GM12891 (cell line): Measurements from ENCODE around the gene TPM1.

Source experiments
- POLR2A ChIP-seq: IDR thresholded peaks from 2 replicates; pipeline ENCODE4 v1.6.1; 2011; ENCODE audit warnings: low read depth, low read length, control low read depth
- POLR2AphosphoS5 ChIP-seq: IDR thresholded peaks from 2 replicates; pipeline ENCODE4 v1.6.1; 2011; ENCODE audit warnings: low read depth, low read length, control low read depth
- POU2F2 ChIP-seq: IDR thresholded peaks from 2 replicates; pipeline ENCODE4 v1.6.1; 2011; ENCODE audit warnings: low read depth, mild to moderate bottlenecking, control low read depth, low read length, moderate library complexity
- SPI1 ChIP-seq: IDR thresholded peaks from 2 replicates; pipeline ENCODE4 v1.6.1; 2011; ENCODE audit warnings: low read depth, low read length, control low read depth
- TAF1 ChIP-seq: IDR thresholded peaks from 2 replicates; pipeline ENCODE4 v1.6.1; 2011; ENCODE audit warnings: low read depth, low read length, control low read depth

DNA sequence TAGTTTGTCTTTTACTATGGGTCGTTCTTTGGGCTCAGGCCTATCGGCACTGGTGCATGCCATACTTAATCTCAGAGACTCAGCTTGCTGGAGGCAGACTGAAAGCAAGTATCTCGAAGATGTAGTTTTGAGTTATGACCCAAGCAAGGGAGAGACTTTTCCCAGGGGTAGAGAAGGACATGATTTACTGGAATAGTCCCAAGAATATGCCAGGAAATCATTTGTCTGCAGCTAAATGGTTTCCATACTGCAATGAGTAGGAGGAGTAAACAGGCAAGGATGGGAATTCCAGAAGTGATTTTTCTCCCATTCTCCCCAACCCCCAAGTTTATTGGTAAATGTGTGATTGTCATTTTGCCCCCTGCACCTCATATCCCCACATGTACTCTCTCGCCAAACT is 43.7 kb downstream of the TPM1 start:
- TF ChIP-seq POLR2A: no peak
- no peak for TF ChIP-seq POLR2AphosphoS5
- TF ChIP-seq SPI1: no peak
- TF ChIP-seq TAF1: no peak
- no peak for TF ChIP-seq POU2F2
